Panc1 (cell line): ENCODE measurements around the gene RAP1GAP. TPM values are rescaled to one million over a fixed set of nuclear protein-coding genes. Genes with fewer than 3 reads are reported as not detected.

Source experiments
- ATAC-seq: fragments of 200-7000 bp; cut with Tn5 transposase; 2 replicates; pipeline ENCODE4 v1.9.1; 2020; ENCODE audit warnings: mild to moderate bottlenecking, moderate library complexity
- BruUV-seq: library from RNA; stranded (reverse); fragments of 400-500 nt; replicated peaks from 2 replicates; lab custom pipeline; 2021; lab: Mats Ljungman, UMichigan
- CTCF ChIA-PET: fragments of 300-600 bp; sonication (Branson Sonifier 250); formaldehyde crosslinking; loops from one replicate; lab custom pipeline; 2022; ENCODE audit warnings: antibody characterized with exemption; lab: Charles Lee
- POLR2A ChIA-PET: fragments of 300-600 bp; sonication (Branson Sonifier 250); formaldehyde crosslinking; loops from one replicate; lab custom pipeline; 2022; ENCODE audit warnings: antibody characterized with exemption; lab: Charles Lee
- DNase-seq: peaks from one replicate; pipeline ENCODE4 v3.0.0-alpha.2; 2010; ENCODE audit warnings: low read depth, low spot score
- H3K27ac ChIP-seq: 2 replicates; pipeline ENCODE4 v1.5.1; 2011; ENCODE audit warnings: mild to moderate bottlenecking, low read length, inconsistent platforms
- H3K27me3 ChIP-seq: fragments of 200-500 bp; sonication (Bioruptor generic); 2 replicates; pipeline ENCODE4 v1.6.0; 2014; ENCODE audit warnings: low read length, inconsistent platforms; ENCODE audit not compliant: control insufficient read depth, insufficient read depth
- H3K36me3 ChIP-seq: fragments of 200-500 bp; sonication (Bioruptor generic); 2 replicates; pipeline ENCODE4 v1.5.1; 2014; ENCODE audit warnings: inconsistent platforms, mild to moderate bottlenecking, low read length, moderate library complexity; ENCODE audit not compliant: control insufficient read depth, insufficient read depth
- H3K4me1 ChIP-seq: 2 replicates; pipeline ENCODE4 v1.5.1; 2011; ENCODE audit warnings: inconsistent platforms, mild to moderate bottlenecking, low read length, moderate library complexity; ENCODE audit not compliant: control insufficient read depth, insufficient read depth
- H3K4me3 ChIP-seq, 2 experiments: 2 replicates each; pipeline ENCODE4 v1.5.1; 2011 to 2012; ENCODE audit warnings: low read depth in 2 of 2, low read length in 2 of 2, mild to moderate bottlenecking in 2 of 2, inconsistent platforms in 1 of 2, moderate library complexity in 1 of 2
- H3K9me3 ChIP-seq: fragments of 200-500 bp; sonication (Bioruptor generic); 2 replicates; pipeline ENCODE4 v1.5.1; 2014; ENCODE audit warnings: low read depth, mild to moderate bottlenecking, inconsistent platforms, low read length, moderate library complexity; ENCODE audit not compliant: control insufficient read depth, insufficient read depth
- POLR2AphosphoS5 ChIP-seq: IDR thresholded peaks from 2 replicates; pipeline ENCODE4 v1.6.1; 2012; ENCODE audit warnings: mild to moderate bottlenecking, low read depth, low read length, moderate library complexity
- REST ChIP-seq, 2 experiments: IDR thresholded peaks; 2 replicates each; pipeline ENCODE4 v1.6.1; 2011 to 2012; ENCODE audit warnings: low read depth in 2 of 2, control low read depth in 1 of 2, low read length in 1 of 2, mild to moderate bottlenecking in 1 of 2, moderate library complexity in 1 of 2; ENCODE audit not compliant: insufficient read depth in 1 of 2
- SIN3A ChIP-seq: IDR thresholded peaks from 2 replicates; pipeline ENCODE4 v1.6.1; 2012; ENCODE audit warnings: low read depth, mild to moderate bottlenecking, low read length, moderate library complexity, borderline replicate concordance; ENCODE audit not compliant: insufficient read depth
- TCF7L2 ChIP-seq: IDR thresholded peaks from 2 replicates; pipeline ENCODE4 v1.6.1; 2011; ENCODE audit warnings: mild to moderate bottlenecking, low read depth, low read length, inconsistent platforms
- in situ Hi-C: cut with HindIII; loops from 2 replicates; pipeline ENCODE4 v1.10.0; 2016; ENCODE audit warnings: low sequenced_read_pairs, low pct_unique_long_range_greater_than_20kb
- intact Hi-C: fragments of 100-400 bp; cut with micrococcal nuclease; formaldehyde crosslinking; loops from one replicate; pipeline ENCODE4 v1.10.0; 2022; ENCODE audit not compliant: unreplicated experiment
- total RNA-seq: library from RNA; stranded (reverse); gene quantifications from one replicate; pipeline ENCODE4 v1.2.1, GENCODE V29; 2021; ENCODE audit not compliant: unreplicated experiment
- TF ChIP-seq, protein P1 (sequence below): fragments of 450-650 bp; IDR thresholded peaks from 2 replicates; pipeline ENCODE4 v1.5.1; 2017; ENCODE audit warnings: mild to moderate bottlenecking

The RAP1GAP gene
- total RNA-seq, 1 experiment from 2014 or later: 4.6 TPM

DNA sequence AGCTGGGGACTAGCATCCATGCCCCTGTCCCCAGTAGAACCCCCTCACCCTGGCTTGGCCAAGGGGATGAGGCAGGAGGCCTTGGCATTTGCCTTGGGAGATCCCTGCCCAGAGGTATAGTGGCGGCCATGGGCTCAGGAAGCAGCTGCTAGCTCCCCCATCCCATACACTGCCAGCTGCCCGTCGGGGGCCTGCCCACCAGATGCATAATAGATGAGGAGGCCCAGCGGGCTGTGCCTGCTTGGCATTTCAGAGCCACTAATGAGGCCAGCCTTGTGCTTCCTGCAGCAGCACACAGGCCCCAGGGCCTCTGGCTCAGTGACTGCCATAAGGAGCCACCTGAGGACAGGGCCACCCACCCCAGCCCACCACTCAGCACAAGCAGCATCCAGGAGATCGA is 23.6 kb downstream of the RAP1GAP start:
- H3K4me1 ChIP-seq: no peaks in the 10 kb centered on the region; the same call in 1 of the 2 replicates
- H3K27me3 ChIP-seq: no peaks in the 10 kb centered on the region
- DNase-seq: no peak
- H3K27ac ChIP-seq: no peak overlapping the region
- in situ Hi-C loops (no loop called here), intact Hi-C loops (no loop called here)
- H3K4me3 ChIP-seq: no peak overlapping the region
- BruUV-seq: no TSS peak
- H3K36me3 ChIP-seq: no peaks in the 10 kb centered on the region
- TF ChIP-seq POLR2AphosphoS5 (no peak), SIN3A (no peak), TCF7L2 (no peak), REST (IDR thresholded peaks at IDR 0.05; ENCODE audit: insufficient read depth in 1 of 2, low read depth in 2 of 2, low read length in 1 of 2) (no peak)
- TF ChIP-seq, protein P1, sequence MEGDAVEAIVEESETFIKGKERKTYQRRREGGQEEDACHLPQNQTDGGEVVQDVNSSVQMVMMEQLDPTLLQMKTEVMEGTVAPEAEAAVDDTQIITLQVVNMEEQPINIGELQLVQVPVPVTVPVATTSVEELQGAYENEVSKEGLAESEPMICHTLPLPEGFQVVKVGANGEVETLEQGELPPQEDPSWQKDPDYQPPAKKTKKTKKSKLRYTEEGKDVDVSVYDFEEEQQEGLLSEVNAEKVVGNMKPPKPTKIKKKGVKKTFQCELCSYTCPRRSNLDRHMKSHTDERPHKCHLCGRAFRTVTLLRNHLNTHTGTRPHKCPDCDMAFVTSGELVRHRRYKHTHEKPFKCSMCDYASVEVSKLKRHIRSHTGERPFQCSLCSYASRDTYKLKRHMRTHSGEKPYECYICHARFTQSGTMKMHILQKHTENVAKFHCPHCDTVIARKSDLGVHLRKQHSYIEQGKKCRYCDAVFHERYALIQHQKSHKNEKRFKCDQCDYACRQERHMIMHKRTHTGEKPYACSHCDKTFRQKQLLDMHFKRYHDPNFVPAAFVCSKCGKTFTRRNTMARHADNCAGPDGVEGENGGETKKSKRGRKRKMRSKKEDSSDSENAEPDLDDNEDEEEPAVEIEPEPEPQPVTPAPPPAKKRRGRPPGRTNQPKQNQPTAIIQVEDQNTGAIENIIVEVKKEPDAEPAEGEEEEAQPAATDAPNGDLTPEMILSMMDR: no peak
- ChIA-PET POLR2A (no interaction called here), CTCF (no interaction called here)
- no peak for ATAC-seq
- no peaks in the 10 kb centered on the region for H3K9me3 ChIP-seq

GRCh38 chr1:21644906-21645305 is 24.3 kb downstream of the RAP1GAP start:
- Histone ChIP-seq H3K4me1 (no peaks in the 10 kb centered on the region; the same call in 1 of the 2 replicates), H3K27me3 (no peaks in the 10 kb centered on the region), H3K27ac (no peak overlapping the region), H3K9me3 (no peaks in the 10 kb centered on the region), H3K36me3 (no peaks in the 10 kb centered on the region), H3K4me3 (no peak overlapping the region)
- ATAC-seq (no peak), DNase-seq (no peak)
- no TSS peak for BruUV-seq
- in situ Hi-C loops: no loop called here
- TF ChIP-seq SIN3A (no peak), POLR2AphosphoS5 (no peak), TCF7L2 (no peak), REST (IDR thresholded peaks at IDR 0.05; ENCODE audit: insufficient read depth in 1 of 2, low read depth in 2 of 2, low read length in 1 of 2) (no peak)
- TF ChIP-seq, protein P1: no peak
- ChIA-PET POLR2A (no interaction called here), CTCF (no interaction called here)
- intact Hi-C loops: no loop called here
